K562 (cell line): ENCODE data around the gene TRIM27. TPM values are rescaled to one million over a fixed set of nuclear protein-coding genes. Genes with fewer than 3 reads are reported as not detected.

Source experiments
- ARNT ChIP-seq, 2 experiments: fragments of 450-650 bp; IDR thresholded peaks; 2 replicates each; pipeline ENCODE4 v1.6.1; 2016; ENCODE audit warnings: mild to moderate bottlenecking in 1 of 2
- CCNT2 ChIP-seq: IDR thresholded peaks from 2 replicates; pipeline ENCODE4 v1.6.1; 2011; ENCODE audit warnings: borderline replicate concordance, low read depth, mild to moderate bottlenecking, moderate library complexity, mixed read lengths, low read length; ENCODE audit not compliant: insufficient read length; ENCODE audit errors: extremely low read depth
- CHCHD3 ChIP-seq: fragments of 250-450 bp; sonication (Bioruptor Pico); IDR thresholded peaks from 2 replicates; pipeline ENCODE4 v2.1.2; 2022; ENCODE audit warnings: mild to moderate bottlenecking
- FOSL1 ChIP-seq: fragments of 200-800 bp; sonication (Bioruptor generic); conservative IDR thresholded peaks from 2 replicates; pipeline ENCODE4 v1.6.1; 2016; ENCODE audit warnings: missing genetic modification characterization, missing compliant biosample characterization
- GABPB2 ChIP-seq: fragments of 250-450 bp; sonication (Bioruptor Pico); conservative IDR thresholded peaks from 2 replicates; pipeline ENCODE4 v1.5.1; 2021; ENCODE audit warnings: mild to moderate bottlenecking
- NFE2L1 ChIP-seq: fragments of 450-650 bp; IDR thresholded peaks from 2 replicates; pipeline ENCODE4 v1.6.1; 2016; ENCODE audit warnings: missing genetic modification characterization, low read depth, mild to moderate bottlenecking, missing compliant biosample characterization, moderate library complexity, borderline replicate concordance
- NONO ChIP-seq, 2 experiments: fragments of 200-400 bp in 1 of 2; fragments of 450-650 bp in 1 of 2; formaldehyde crosslinking in 1 of 2; IDR thresholded peaks; 2 replicates each; pipeline ENCODE4 v1.6.1; 2017; ENCODE audit warnings: low read depth in 2 of 2, mild to moderate bottlenecking in 2 of 2, moderate library complexity in 2 of 2, low read length in 1 of 2
- PHTF2 ChIP-seq: fragments of 250-450 bp; sonication (Bioruptor Pico); IDR thresholded peaks from 2 replicates; pipeline ENCODE4 v1.5.0; 2021; ENCODE audit warnings: mild to moderate bottlenecking
- RFX5 ChIP-seq: IDR thresholded peaks from 2 replicates; pipeline ENCODE4 v1.6.1; 2011; ENCODE audit warnings: low read depth, mild to moderate bottlenecking, improper control_type of control experiment, low read length
- ZNF184 ChIP-seq: sonication (generic); formaldehyde crosslinking; IDR thresholded peaks from 2 replicates; pipeline ENCODE4 v1.5.0; 2020; ENCODE audit warnings: missing genetic modification reagents
- ZNF584 ChIP-seq: fragments of 200-800 bp; sonication (Bioruptor generic); IDR thresholded peaks from 2 replicates; pipeline ENCODE4 v1.6.1; 2016; ENCODE audit warnings: low read depth, mild to moderate bottlenecking, missing genetic modification characterization, missing compliant biosample characterization
- polyA plus RNA-seq, 8 experiments: library from polyadenylated mRNA; depleted of rRNA in 4 of 8; stranded (reverse) in 5 of 8; unstranded in 3 of 8; fragments of >200 nt; fragmentation: Nextera tagmentation in 2 of 8; fragmentation: Illumina TruSeq in 1 of 8; extraction: Ambion mirVana in 2 of 8; extraction: Trizol in 1 of 8; gene quantifications; 2 replicates each; pipeline versions ENCODE4 v1.2.1 to v1.2.3, GENCODE V29; 2011 to 2014; ENCODE audit warnings: inconsistent platforms in 1 of 8, missing spikeins in 1 of 8
- total RNA-seq, 7 experiments: library from RNA; depleted of rRNA in 6 of 7; stranded (reverse); fragments of >200 nt in 6 of 7; fragmentation: Illumina TruSeq in 2 of 7; extraction: Trizol in 2 of 7; gene quantifications; 2 replicates each; pipeline versions ENCODE4 v1.2.1 to v1.2.3, GENCODE V29; 2011 to 2021; ENCODE audit warnings: low replicate concordance in 1 of 7
- TF ChIP-seq, protein P1 (sequence below), 2 experiments: fragments of 450-650 bp; IDR thresholded peaks; 2 replicates each; pipeline ENCODE4 v1.6.1; 2016; ENCODE audit warnings: mild to moderate bottlenecking in 2 of 2, borderline replicate concordance in 1 of 2, low read depth in 1 of 2, moderate library complexity in 1 of 2
- TF ChIP-seq, protein P2 (sequence below): sonication (generic); formaldehyde crosslinking; IDR thresholded peaks from 2 replicates; pipeline ENCODE4 v1.8.0; 2022; ENCODE audit warnings: missing genetic modification reagents, mild to moderate bottlenecking, borderline replicate concordance
- TF ChIP-seq, protein P3 (sequence below): fragments of 200-800 bp; sonication (Bioruptor generic); IDR thresholded peaks from 2 replicates; pipeline ENCODE4 v1.6.1; 2017; ENCODE audit warnings: missing genetic modification characterization, missing compliant biosample characterization

The TRIM27 gene
- total and polyA plus RNA-seq, 9 of the 15 experiments (the other 6 are each of a cell fraction or from before 2014, with no cell fraction given), result 37.7 to 235 (median 122) TPM

- TF ChIP-seq, protein P1, sequence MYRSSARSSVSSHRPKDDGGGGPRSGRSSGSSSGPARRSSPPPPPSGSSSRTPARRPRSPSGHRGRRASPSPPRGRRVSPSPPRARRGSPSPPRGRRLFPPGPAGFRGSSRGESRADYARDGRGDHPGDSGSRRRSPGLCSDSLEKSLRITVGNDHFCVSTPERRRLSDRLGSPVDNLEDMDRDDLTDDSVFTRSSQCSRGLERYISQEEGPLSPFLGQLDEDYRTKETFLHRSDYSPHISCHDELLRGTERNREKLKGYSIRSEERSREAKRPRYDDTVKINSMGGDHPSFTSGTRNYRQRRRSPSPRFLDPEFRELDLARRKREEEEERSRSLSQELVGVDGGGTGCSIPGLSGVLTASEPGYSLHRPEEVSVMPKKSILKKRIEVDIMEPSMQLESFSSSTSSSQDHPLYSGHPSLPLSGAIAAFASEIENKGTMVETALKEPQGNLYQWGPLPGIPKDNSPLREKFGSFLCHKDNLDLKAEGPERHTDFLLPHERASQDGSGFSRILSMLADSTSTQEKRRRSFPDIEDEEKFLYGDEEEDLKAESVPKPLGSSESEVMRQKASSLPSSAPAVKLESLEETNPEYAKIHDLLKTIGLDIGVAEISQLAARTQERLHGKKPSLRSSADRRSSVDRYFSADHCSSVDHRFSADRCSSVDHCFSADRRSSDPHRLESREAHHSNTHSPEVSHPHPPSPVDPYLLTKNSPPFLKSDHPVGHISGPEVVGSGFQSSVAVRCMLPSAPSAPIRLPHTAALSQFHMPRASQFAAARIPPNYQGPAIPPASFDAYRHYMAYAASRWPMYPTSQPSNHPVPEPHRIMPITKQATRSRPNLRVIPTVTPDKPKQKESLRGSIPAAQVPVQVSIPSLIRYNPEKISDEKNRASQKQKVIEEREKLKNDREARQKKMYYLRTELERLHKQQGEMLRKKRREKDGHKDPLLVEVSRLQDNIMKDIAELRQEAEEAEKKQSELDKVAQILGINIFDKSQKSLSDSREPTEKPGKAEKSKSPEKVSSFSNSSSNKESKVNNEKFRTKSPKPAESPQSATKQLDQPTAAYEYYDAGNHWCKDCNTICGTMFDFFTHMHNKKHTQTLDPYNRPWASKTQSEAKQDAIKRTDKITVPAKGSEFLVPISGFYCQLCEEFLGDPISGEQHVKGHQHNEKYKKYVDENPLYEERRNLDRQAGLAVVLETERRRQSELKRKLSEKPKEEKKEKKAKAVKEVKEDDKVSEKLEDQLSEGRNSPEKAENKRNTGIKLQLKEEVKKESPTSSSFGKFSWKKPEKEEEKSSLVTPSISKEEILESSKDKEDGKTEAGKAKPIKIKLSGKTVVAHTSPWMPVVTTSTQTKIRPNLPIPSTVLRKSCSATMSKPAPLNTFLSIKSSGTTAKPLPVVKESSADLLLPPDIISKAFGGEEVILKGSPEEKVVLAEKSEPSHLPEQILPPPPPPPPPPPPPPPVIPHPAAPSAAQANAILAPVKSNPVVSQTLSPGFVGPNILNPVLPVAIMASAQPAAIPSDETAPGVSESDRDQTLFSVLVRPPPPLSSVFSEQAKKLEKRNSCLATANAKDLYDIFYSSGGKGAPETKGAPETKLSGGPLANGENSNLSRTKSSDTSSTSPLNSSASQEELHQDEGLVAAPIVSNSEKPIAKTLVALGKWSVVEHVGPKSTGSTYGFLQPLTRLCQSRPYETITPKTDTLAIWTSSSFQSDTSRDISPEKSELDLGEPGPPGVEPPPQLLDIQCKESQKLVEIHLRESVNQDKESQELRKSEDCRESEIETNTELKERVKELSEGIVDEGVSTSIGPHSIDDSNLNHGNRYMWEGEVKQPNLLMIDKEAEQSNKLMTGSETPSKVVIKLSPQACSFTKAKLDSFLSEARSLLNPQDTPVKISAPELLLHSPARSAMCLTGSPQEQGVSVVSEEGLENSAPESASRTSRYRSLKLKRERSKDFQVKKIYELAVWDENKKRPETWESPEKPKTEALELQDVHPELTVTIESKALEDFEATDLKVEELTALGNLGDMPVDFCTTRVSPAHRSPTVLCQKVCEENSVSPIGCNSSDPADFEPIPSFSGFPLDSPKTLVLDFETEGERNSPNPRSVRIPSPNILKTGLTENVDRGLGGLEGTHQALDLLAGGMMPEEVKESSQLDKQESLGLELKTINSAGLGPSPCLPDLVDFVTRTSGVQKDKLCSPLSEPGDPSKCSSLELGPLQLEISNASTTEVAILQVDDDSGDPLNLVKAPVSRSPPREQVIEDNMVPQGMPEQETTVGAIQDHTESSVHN (IDR thresholded peaks at IDR 0.05; ENCODE audit: borderline replicate concordance in 1 of 2, low read depth in 1 of 2), result no peak
- TF ChIP-seq CHCHD3 (CRISPR knock-in tag) (0 out of 2 replicates have a peak, but pooled peaks have one; percentile 45), CCNT2 (no peak), ZNF184 (CRISPR knock-in tag) (no peak), ZNF584 (CRISPR knock-in tag) (no peak), ARNT (IDR thresholded peaks at IDR 0.05) (peak; percentile 93 to 98), NFE2L1 (no peak), GABPB2 (CRISPR knock-in tag) (no peak), RFX5 (peak; percentile 73; the same call in 1 of the 2 replicates), FOSL1 (no peak; the same call in 1 of the 2 replicates), NONO (IDR thresholded peaks at IDR 0.05; ENCODE audit: low read depth in 2 of 2, low read length in 1 of 2) (no peak), PHTF2 (CRISPR knock-in tag) (no peak)
- TF ChIP-seq, protein P2, sequence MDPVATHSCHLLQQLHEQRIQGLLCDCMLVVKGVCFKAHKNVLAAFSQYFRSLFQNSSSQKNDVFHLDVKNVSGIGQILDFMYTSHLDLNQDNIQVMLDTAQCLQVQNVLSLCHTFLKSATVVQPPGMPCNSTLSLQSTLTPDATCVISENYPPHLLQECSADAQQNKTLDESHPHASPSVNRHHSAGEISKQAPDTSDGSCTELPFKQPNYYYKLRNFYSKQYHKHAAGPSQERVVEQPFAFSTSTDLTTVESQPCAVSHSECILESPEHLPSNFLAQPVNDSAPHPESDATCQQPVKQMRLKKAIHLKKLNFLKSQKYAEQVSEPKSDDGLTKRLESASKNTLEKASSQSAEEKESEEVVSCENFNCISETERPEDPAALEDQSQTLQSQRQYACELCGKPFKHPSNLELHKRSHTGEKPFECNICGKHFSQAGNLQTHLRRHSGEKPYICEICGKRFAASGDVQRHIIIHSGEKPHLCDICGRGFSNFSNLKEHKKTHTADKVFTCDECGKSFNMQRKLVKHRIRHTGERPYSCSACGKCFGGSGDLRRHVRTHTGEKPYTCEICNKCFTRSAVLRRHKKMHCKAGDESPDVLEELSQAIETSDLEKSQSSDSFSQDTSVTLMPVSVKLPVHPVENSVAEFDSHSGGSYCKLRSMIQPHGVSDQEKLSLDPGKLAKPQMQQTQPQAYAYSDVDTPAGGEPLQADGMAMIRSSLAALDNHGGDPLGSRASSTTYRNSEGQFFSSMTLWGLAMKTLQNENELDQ, result no peak
- TF ChIP-seq, protein P3, sequence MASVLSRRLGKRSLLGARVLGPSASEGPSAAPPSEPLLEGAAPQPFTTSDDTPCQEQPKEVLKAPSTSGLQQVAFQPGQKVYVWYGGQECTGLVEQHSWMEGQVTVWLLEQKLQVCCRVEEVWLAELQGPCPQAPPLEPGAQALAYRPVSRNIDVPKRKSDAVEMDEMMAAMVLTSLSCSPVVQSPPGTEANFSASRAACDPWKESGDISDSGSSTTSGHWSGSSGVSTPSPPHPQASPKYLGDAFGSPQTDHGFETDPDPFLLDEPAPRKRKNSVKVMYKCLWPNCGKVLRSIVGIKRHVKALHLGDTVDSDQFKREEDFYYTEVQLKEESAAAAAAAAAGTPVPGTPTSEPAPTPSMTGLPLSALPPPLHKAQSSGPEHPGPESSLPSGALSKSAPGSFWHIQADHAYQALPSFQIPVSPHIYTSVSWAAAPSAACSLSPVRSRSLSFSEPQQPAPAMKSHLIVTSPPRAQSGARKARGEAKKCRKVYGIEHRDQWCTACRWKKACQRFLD (CRISPR knock-in tag), result 0 out of 2 replicates have a peak, but pooled peaks have one; percentile 36
These were observed 42.6 kb downstream of the TRIM27 start (continued) for GRCh38 chr6:28880894-28881780.
